PC-9 (cell line): ENCODE results near the gene CTNND2. TPM values are rescaled to one million over a fixed set of nuclear protein-coding genes. Genes with fewer than 3 reads are reported as not detected.

Source experiments
- BruUV-seq: library from RNA; stranded (reverse); fragments of 400-500 nt; replicated peaks from 2 replicates; lab custom pipeline; 2021; lab: Mats Ljungman, UMichigan
- CTCF ChIA-PET: fragments of 300-600 bp; sonication (Branson Sonifier 250); formaldehyde crosslinking; loops from one replicate; lab custom pipeline; 2022; ENCODE audit warnings: antibody characterized with exemption; lab: Charles Lee
- POLR2A ChIA-PET: fragments of 300-600 bp; sonication (Branson Sonifier 250); formaldehyde crosslinking; loops from one replicate; lab custom pipeline; 2022; ENCODE audit warnings: antibody characterized with exemption; ENCODE audit not compliant: unreplicated experiment; lab: Charles Lee
- DNase-seq, 2 experiments: peaks; one replicate each; pipeline versions ENCODE4 v3.0.0 to v3.0.0-alpha.2; 2015 to 2022; ENCODE audit warnings: mixed read lengths in 1 of 2
- H2AFZ ChIP-seq: fragments of 200-600 bp; sonication (generic); 2 replicates; pipeline ENCODE4 v1.8.1; 2017; ENCODE audit warnings: antibody characterized with exemption
- H3F3A ChIP-seq: fragments of 200-600 bp; sonication (generic); 2 replicates; pipeline ENCODE4 v1.8.1; 2017; ENCODE audit warnings: antibody characterized with exemption, mild to moderate bottlenecking, low read depth; ENCODE audit not compliant: insufficient read depth
- H3K27ac ChIP-seq: fragments of 200-600 bp; sonication (generic); 2 replicates; pipeline ENCODE4 v1.6.1; 2016; ENCODE audit warnings: mixed run types
- H3K27me3 ChIP-seq: fragments of 200-600 bp; sonication (generic); 2 replicates; pipeline ENCODE4 v1.6.1; 2016; ENCODE audit warnings: low read depth, mixed run types; ENCODE audit not compliant: insufficient read depth
- H3K36me3 ChIP-seq: fragments of 200-600 bp; sonication (generic); 2 replicates; pipeline ENCODE4 v1.6.1; 2016; ENCODE audit warnings: low read depth, mixed run types
- H3K4me1 ChIP-seq: fragments of 200-600 bp; sonication (generic); replicated peaks from 2 replicates; pipeline ENCODE4 v1.6.1; 2016; ENCODE audit warnings: mixed run types; ENCODE audit not compliant: insufficient read depth
- H3K4me2 ChIP-seq: fragments of 200-600 bp; sonication (generic); 2 replicates; pipeline ENCODE4 v1.6.1; 2017; ENCODE audit warnings: mixed run types
- H3K4me3 ChIP-seq: fragments of 200-600 bp; sonication (generic); 2 replicates; pipeline ENCODE4 v1.6.1; 2016; ENCODE audit warnings: mixed run types
- H3K79me2 ChIP-seq: fragments of 200-600 bp; sonication (generic); 2 replicates; pipeline ENCODE4 v1.6.1; 2017; ENCODE audit warnings: low read depth, mixed run types
- H3K9me2 ChIP-seq: fragments of 200-600 bp; sonication (generic); 2 replicates; pipeline ENCODE4 v1.8.1; 2017; ENCODE audit warnings: mild to moderate bottlenecking; ENCODE audit not compliant: insufficient read depth
- H3K9me3 ChIP-seq: fragments of 200-600 bp; sonication (generic); 2 replicates; pipeline ENCODE4 v1.8.1; 2016; ENCODE audit warnings: low read depth; ENCODE audit not compliant: insufficient read depth
- H4K20me1 ChIP-seq: fragments of 200-600 bp; sonication (generic); 2 replicates; pipeline ENCODE4 v1.8.1; 2017; ENCODE audit not compliant: insufficient read depth
- CTCF ChIP-seq: fragments of 200-600 bp; sonication (generic); conservative IDR thresholded peaks from 2 replicates; pipeline ENCODE4 v1.6.1; 2017; ENCODE audit warnings: mixed run types, antibody characterized with exemption, mild to moderate bottlenecking, moderate library complexity
- EZH2 ChIP-seq: fragments of 200-600 bp; sonication (generic); IDR thresholded peaks from 2 replicates; pipeline ENCODE4 v1.8.0; 2017; ENCODE audit warnings: antibody characterized with exemption, low read depth
- intact Hi-C: fragments of 100-400 bp; cut with micrococcal nuclease; formaldehyde crosslinking; loops from one replicate; pipeline ENCODE4 v1.10.0; 2022; ENCODE audit not compliant: unreplicated experiment
- total RNA-seq: library from RNA; stranded (reverse); gene quantifications from 2 replicates; pipeline ENCODE4 v1.2.3, GENCODE V29; 2021

Gene CTNND2
- total RNA-seq, 1 experiment from 2014 or later = not detected

DNA sequence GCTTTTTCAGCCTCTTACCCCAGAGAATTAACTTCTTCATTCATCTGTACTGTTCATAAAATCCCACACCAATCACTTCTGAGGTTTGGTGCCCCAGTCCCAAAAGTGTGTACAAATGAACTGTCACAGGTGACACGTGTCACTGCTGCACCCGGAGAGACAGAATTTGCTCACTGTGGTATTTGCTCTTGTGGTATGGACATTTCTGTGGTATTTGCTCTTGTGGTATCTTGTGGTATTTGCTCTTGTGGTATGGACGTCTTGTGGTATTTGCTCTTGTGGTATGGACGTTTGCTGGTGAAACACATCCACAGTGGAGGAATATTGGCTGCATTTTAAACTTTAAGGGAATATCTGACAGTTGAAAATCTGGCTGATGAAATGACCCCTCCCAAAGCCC lies 928.3 kb downstream of the CTNND2 start:
- BruUV-seq = no TSS peak

GRCh38 chr5:10974850-10975249 lies 929.4 kb downstream of the CTNND2 start:
- Histone ChIP-seq H3K27me3 (peaks cover 88% of the 10 kb centered on the region), H3K79me2 (no peaks in the 10 kb centered on the region), H2AFZ (no peak overlapping the region), H3K36me3 (no peaks in the 10 kb centered on the region), H3K4me3 (no peak overlapping the region), H3K4me1 (no peaks in the 10 kb centered on the region), H4K20me1 (no peaks in the 10 kb centered on the region), H3K9me3 (no peaks in the 10 kb centered on the region), H3K4me2 (no peak overlapping the region), H3F3A (no peaks in the 10 kb centered on the region), H3K27ac (no peak overlapping the region), H3K9me2 (no peaks in the 10 kb centered on the region)
- POLR2A ChIA-PET = no interaction called here
- CTCF ChIA-PET = no interaction called here
- TF ChIP-seq EZH2 (no peak), CTCF (no peak)
- no TSS peak for BruUV-seq
- no peak for DNase-seq
- intact Hi-C loops = no loop called here

More for the DNA sequence above, 928.3 kb downstream of the CTNND2 start:
- POLR2A ChIA-PET = no interaction called here
- Histone ChIP-seq H3K9me3 (no peaks in the 10 kb centered on the region), H3K36me3 (no peaks in the 10 kb centered on the region), H3K9me2 (no peaks in the 10 kb centered on the region), H3K27me3 (peaks cover 85% of the 10 kb centered on the region), H3K79me2 (no peaks in the 10 kb centered on the region), H4K20me1 (no peaks in the 10 kb centered on the region), H2AFZ (no peak overlapping the region), H3K4me2 (no peak overlapping the region), H3F3A (no peaks in the 10 kb centered on the region), H3K4me3 (no peak overlapping the region), H3K27ac (no peak overlapping the region), H3K4me1 (no peaks in the 10 kb centered on the region)
- CTCF ChIA-PET = no interaction called here
- intact Hi-C loops = no loop called here
- no peak for DNase-seq
- TF ChIP-seq EZH2 = no peak
- TF ChIP-seq CTCF = no peak

GRCh38 chr5:10973316-10973715 lies 930.9 kb downstream of the CTNND2 start:
- TF ChIP-seq EZH2 = no peak
- TF ChIP-seq CTCF = no peak
- no peaks in the 10 kb centered on the region for H3K9me2 ChIP-seq
- H3K79me2 ChIP-seq = no peaks in the 10 kb centered on the region
- BruUV-seq = no TSS peak
- H3K27me3 ChIP-seq = peaks cover 74% of the 10 kb centered on the region
- no peaks in the 10 kb centered on the region for H3K36me3 ChIP-seq
- no peak overlapping the region for H3K27ac ChIP-seq
- no peaks in the 10 kb centered on the region for H3K4me1 ChIP-seq
- intact Hi-C loops = no loop called here
- no peaks in the 10 kb centered on the region for H4K20me1 ChIP-seq
- POLR2A ChIA-PET = no interaction called here
- no peak overlapping the region for H3K4me2 ChIP-seq
- no peaks in the 10 kb centered on the region for H3K9me3 ChIP-seq
- H3F3A ChIP-seq = no peaks in the 10 kb centered on the region
- no peak for DNase-seq
- CTCF ChIA-PET = no interaction called here
- H3K4me3 ChIP-seq = no peak overlapping the region
- no peak overlapping the region for H2AFZ ChIP-seq
